Activated CD8-positive, alpha-beta memory T cell treated with anti-CD3 and anti-CD28 coated beads for 36 hours (primary cell): ENCODE measurements around the gene DOCK11. TPM values are rescaled to one million over a fixed set of nuclear protein-coding genes. Genes with fewer than 3 reads are reported as not detected.
"Not testable (repeated sequence)": the region's sequence is repeated elsewhere in the genome, so short reads cannot be mapped to it uniquely, and the experiment has no call there.

Source experiments
- CTCF ChIA-PET: fragments of 350-600 bp; sonication (Branson Sonifier 250); formaldehyde crosslinking; loops from one replicate; lab custom pipeline; 2021; ENCODE audit warnings: antibody characterized with exemption; lab: Charles Lee
- POLR2A ChIA-PET: fragments of 350-600 bp; sonication (Branson Sonifier 250); formaldehyde crosslinking; loops from one replicate; lab custom pipeline; 2021; ENCODE audit warnings: antibody characterized with exemption; lab: Charles Lee
- total RNA-seq, 2 experiments: library from RNA; stranded (reverse); gene quantifications; one replicate each; pipeline ENCODE4 v1.2.3, GENCODE V29; 2021

Gene DOCK11
- total RNA-seq, 2 experiments from 2014 or later = 46.5 to 48.4 TPM

DNA sequence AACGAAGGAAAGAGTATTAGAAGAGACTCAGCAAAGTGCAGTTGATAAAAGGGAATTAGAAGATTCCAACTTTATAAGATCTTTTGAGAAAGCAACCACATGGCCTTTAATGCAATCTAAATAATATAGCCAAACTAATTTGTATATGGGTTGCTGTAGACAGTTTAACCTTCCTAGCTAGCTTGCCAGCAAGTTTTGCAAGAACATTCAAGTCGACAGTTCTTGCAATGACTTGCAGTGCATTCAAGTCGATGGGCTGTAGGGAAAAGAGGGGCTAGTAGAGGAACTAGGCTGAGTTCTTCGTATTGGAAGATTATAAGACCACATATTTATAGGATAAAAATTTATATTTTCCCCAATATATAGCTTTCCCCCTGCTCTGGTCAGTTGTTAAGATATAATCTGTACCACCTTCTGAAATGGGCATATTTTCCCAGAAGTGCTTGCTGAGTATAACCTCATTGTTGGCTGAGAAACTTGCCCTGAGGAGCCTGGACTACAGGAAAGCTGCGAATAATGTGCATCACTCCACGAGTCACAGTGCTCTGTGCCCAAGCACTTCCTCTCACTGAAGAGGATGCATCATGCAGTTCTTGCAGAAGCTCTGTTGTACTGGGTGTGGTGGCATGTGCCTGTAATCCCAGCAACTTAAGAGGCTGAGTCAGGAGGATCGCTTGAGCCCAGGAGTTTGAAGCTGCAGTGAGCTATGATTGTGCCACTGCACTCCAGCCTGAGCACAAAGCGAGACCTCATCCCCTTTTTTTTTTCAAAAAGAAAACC is 56.7 kb downstream of the DOCK11 start:
- CTCF ChIA-PET = no interaction called here
- POLR2A ChIA-PET = no interaction called here

DNA sequence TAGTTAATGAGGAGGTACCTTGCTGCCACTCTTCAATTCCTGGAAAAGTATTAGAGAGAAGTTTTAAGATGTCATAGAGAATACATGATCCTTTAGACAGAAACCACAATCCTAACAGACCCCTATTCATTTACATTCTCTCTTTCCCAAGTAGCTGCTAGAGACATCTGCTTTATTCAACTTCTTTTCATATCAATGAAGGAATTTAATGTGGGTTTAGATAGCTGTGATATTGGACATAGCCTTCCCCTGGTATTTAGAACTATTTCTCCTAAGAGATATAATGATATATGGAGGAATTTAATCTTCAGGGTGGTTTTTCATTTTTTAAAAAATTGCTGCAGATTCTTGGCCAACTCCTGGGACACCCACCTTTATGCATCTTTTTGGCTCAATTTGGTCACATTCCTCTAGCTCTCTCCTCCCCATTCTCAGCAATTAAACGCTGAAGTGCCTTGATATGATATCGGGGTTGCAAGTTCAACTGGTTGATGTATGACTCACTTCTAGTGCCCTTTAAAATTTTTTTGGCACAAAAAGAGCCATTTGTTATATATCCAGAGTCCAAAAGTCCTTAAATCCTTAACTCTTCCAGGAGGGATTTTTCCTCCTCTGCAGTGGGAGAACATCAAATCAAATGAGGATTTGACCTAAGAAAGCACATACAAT is 57.6 kb downstream of the DOCK11 start:
- POLR2A ChIA-PET = no interaction called here
- CTCF ChIA-PET = no interaction called here

DNA sequence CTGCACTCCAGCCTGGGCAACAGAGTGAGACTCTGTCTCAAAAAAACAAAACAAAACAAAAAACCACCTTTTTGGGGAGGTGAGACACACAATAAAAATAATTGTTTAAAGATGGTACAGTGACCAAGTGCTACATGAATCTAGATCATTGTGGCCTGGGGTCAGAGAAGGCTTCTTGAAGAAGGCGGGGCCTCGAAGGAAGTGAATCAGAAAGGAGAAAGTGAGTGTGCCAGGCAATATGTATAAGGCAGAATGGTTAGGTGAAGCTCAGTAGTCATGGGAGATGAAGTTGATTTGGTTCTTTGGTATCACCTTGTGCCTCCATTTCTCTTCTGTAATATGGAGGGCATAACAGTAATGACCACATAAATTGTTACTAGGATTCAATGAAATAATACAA is 58.9 kb downstream of the DOCK11 start:
- ChIA-PET POLR2A (no interaction called here), CTCF (interaction anchor here (1.2 kb wide), 1 partner anchor 47 kb away, joined by 6 read pairs; no protein-coding TSS in a partner anchor)

DNA sequence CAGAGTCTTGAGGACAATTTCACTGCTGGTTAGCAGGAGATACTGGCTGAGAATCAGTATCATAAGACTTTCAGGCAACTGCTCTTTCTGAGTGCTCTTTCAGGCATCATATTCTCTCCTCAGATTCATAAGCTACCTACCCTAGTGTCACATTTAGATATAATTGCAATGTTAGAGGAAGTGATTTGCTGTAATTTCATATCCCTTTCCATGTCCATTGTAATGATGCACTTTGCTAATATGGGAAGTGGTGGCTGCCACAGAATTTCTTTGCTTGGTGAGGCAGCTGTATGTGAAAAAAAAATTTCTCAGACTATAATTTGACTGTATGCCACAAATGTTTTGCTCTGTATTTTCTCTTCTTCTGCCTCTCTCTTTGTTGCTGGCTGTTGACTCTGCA is 63.3 kb downstream of the DOCK11 start:
- CTCF ChIA-PET = no interaction called here

DNA sequence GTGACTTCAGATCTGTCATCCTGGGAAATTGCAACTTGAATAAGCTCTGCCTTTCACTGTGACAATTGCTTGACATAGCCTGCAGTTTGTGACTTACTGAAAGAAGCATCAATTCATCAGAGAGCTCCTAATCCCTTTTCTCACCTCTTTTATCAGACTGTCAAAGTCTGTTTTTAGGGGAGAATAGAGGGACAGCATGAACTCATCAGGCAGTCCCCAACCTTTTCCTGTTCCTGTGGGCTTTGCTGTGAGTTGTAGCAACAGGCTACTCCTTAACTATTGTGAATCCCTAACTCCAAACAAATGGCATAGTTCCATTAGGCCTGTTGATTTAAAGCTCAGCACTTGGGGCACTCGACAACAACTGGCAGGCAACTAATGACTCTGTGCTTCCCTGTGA is 64.9 kb downstream of the DOCK11 start:
- CTCF ChIA-PET = no interaction called here
- POLR2A ChIA-PET = no interaction called here

More for the DNA sequence above, 63.3 kb downstream of the DOCK11 start:
- POLR2A ChIA-PET = no interaction called here

DNA sequence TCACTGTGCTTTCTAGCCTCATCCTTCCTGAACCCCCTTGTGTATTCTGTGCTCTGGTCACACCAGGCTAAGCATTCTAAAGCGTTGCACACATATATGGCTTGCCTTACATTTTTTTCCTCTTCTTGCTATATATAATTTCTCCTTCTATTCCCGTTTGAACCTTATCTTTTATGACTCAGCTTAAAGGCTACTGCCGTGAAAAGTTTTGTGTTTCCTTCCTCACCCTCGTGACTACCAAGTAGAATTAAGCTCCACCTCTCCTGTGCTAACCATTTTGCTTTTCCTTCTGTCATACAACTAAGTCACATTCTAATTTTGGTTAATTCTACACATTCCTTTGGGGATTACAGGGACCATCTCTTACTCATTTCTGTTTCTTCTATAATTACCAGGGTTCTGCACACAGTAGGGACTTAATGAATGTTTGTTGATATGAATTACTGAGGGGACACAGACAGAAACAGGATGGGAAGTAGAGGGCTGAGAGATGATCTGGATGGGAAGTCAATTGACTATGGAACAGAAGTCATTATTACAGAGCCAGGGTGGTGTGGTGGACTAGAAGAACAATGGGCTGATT is 67.1 kb downstream of the DOCK11 start:
- ChIA-PET CTCF (no interaction called here), POLR2A (no interaction called here)

DNA sequence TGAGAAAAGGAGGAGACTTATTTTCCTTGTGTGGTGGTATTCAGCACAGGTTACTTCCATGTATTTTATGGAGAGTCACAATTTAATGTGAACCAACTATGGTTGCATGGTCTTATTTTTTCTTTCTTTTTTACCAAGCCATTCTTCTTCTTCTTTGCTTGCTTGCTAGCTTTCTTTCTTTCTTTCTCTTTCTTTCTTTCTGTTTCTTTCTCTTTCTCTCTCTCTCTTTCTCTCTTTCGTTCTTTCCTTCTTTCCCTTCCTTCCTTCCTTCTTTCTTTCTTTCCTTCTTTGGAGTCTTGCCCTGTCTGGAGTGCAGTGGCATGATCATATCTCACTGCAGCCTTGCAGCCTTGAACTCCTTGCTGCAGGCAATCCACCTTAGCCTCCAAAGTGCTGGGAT is 68.9 kb downstream of the DOCK11 start:
- CTCF ChIA-PET = no interaction called here
- POLR2A ChIA-PET = no interaction called here

DNA sequence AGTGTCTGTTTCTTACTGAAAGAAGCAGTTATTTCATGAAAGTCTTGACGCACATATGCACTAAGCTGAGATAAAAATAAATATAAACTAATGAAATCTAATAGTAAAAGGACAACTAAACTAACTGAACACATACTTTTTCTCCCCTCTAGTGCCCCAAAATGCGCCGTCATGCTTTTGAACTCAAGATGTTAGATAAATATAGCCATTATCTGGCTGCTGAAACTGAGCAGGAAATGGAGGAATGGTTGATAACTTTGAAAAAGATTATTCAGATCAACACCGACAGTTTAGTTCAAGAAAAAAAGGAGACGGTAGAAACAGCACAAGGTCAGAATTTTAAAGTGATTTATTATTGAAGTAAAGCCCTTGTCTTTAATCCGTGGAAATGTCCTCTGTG is 70.2 kb downstream of the DOCK11 start:
- CTCF ChIA-PET = no interaction called here
- POLR2A ChIA-PET = no interaction called here

DNA sequence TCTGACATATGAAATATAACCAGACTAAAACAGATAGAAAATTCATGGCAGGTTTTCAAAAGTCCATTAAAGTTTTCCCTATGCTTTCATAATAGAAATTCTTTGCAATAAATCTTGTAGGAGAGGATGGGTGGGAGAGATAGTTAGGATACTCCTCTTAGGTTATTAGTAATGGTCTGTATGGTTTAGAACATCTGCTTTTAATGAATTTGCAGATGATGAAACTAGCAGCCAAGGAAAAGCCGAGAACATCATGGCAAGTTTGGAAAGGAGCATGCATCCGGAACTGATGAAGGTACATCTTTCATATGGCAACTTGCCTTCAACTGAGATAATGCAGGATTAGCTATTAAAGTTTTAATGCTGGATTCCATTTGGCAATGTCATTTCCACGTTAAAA is 70.7 kb downstream of the DOCK11 start:
- POLR2A ChIA-PET = no interaction called here
- CTCF ChIA-PET = no interaction called here

DNA sequence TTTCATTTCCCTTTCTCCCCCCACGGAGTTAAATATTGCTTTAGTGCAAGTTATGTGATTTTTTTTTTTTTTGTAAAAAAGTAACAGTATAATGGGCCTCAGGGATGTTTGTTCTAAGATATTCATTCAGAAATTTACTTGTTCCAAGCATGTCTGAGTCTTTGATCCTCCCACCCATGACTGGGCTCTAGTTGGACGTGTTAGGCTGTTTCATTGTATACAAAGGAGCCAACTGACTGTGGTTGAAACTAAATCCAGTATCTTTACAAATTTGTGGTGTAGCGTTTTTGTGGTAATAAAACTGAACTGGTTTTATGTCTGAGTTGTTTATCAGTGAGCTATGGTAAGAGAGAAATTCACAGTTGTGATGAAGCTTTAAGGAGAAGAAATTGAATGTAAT is 74.1 kb downstream of the DOCK11 start:
- ChIA-PET CTCF (no interaction called here), POLR2A (no interaction called here)

DNA sequence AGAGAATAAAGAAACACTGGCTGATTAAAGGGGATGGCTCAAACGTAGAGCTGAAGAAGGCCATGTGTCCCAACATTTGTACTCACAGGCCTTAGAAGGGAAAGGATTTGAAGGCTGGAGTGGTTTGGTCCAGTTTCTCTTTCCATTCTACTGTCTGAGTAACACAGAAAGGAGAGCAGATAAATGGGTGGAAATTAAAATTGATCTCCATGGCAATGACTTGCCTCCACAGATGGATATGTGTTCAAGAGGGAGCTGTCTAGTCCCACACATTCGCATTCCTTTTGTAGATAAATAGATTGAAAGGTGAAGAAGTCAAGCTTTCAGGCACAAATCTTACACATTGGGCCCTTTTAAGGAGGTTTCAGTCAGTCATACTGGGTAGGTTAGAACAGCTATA is 74.6 kb downstream of the DOCK11 start:
- CTCF ChIA-PET = no interaction called here
- POLR2A ChIA-PET = no interaction called here

DNA sequence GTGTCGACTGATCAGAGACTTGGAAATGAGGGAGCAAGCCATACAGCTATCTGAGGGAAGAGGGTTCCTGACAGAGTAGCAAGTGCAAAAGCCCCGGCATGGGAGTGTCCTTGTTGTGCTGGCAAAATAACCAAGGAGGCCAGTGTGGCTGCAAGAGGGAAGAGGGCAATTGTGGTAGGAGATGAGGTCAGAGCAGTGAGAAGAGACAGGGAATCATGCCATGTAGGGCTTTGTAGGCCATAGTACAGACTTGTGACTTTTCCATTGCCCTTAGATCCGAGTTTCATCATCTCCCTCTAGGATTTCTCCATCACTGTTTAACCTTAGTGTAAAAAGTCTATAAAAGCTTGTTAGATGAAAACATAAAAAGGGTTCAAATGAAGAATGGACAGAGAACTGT is 76.2 kb downstream of the DOCK11 start:
- CTCF ChIA-PET = no interaction called here
- POLR2A ChIA-PET = no interaction called here

DNA sequence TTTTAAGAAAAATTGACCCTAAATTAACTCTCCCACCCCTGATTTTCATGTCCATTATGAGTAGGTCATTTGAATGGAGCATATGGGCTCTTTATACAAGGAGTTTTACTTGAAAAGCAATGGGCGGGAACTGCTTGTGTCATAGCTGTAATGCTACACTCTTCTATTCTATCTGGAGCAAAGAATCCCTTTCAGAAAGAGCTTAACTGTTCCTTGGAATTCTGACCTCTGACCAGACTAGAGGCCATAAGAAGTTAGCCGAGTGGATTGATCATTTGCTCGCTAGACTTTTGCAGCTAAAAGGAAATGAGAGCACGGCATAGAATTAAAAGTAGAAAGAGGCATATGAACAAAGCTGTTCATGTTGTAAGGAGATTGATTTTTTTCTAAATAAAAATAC is 79.1 kb downstream of the DOCK11 start:
- CTCF ChIA-PET = no interaction called here

DNA sequence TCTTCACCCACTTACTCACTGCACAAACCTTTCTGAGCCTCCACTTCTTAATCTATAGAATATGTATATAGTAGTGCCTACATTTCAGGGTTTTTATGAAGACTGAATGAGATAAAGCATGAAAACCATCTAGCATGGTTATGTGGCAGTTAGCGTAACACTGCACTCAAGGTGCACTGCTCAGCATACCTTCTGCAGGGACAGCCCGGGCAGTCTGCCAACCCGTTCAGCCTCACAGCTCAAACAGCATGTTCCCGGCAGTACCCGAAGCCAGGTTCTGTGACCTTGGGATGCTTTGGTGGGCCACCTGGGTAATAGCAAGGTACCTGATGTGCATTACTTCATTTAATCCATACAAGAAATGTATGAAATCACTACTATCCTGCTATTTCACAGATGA is 81.4 kb downstream of the DOCK11 start:
- CTCF ChIA-PET = interaction anchor here (0.9 kb wide), 1 partner anchor 28 kb away, joined by 3 read pairs; no protein-coding TSS in a partner anchor
- POLR2A ChIA-PET = no interaction called here

More for the DNA sequence above, 79.1 kb downstream of the DOCK11 start:
- POLR2A ChIA-PET = no interaction called here

DNA sequence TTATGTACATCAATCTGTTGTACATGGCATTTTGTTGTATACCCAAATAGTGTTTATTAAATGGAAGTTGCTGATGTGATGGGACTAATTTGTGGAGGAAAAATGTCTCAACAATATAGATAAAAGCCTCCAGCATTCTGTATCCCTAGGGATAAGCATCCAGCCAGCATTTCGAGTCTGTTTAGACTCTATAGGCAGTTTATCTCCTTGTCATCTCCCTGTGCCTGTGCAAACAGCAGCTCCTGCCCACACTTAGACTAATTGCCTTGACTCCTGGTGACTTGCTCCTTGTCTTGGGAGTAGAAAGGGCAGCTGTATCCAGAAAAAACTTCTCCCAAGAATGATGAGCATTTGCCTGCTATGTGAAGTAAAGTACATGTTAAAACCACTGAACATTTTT is 83.8 kb downstream of the DOCK11 start:
- ChIA-PET POLR2A (no interaction called here), CTCF (no interaction called here)

DNA sequence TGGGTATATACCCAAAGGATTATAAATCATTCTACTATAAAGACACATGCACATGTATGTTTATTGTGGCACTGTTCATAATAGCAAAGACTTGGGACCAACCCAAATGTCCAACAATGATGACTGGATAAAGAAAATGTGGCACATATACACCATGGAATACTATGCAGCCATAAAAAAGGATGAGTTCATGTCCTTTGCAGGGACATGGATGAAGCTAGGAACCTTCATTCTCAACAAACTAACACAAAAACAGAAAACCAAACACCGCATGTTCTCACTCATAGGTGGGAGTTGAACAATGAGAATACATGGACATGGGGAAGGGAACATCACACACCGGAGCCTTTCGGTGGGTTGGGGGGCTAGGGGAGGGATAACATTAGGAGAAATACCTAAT is 87.3 kb downstream of the DOCK11 start:
- POLR2A ChIA-PET, CTCF ChIA-PET: not testable (repeated sequence)

DNA sequence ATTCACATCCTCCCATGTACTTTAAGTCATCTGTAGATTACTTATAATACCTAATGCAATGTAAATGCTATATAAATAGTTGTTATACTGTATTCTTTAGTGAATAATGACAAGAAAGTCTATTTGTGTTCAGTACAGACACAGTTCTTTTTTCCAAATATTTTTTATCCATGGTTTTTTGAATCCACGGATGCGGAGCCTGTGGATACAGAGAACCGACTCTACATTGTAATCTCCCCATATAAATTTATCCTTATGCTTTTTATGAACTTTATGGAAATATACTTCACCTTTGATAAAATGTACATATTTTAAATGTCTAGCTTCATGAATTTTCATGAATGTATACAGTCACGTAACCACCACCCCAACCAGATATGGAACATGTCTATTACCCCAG is 88.2 kb downstream of the DOCK11 start:
- POLR2A ChIA-PET = no interaction called here
- CTCF ChIA-PET = no interaction called here

DNA sequence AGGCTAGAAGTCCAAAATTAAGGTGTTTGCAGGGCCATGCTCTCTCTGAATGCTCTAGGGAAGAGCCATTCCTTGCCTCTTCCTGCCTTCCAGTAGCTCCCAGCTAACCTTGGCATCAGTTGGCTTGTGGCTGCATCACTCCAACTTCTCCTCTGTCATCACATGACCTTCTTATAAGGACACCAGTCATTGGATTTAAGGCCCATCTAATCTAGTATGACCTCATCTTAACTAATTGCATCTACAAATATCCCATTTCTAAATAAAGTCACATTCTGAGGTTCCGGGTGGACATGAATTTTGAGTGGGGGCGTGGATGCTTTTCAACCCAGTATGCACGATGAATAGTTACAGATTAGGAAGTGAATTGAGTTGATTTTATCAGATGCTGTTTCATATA is 89.7 kb downstream of the DOCK11 start:
- ChIA-PET POLR2A (no interaction called here), CTCF (no interaction called here)

DNA sequence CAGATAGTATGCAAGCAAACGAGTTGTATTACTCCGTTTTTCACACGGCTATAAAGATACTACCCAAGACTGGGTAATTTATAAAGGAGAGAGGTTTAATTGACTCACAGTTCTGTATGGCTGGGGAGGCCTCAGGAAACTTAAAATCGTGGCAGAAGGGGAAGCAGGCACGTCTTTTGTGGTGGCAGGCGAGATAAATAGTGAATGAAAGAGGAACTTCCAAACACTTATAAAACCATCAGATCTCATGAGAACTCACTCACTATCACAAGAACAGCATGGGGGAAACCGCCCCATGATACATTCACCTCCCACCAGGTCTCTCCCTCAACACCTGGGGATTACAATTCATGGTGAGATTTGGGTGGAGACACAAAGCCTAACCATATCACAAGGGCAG is 90.6 kb downstream of the DOCK11 start:
- POLR2A ChIA-PET, CTCF ChIA-PET: not testable (repeated sequence)

DNA sequence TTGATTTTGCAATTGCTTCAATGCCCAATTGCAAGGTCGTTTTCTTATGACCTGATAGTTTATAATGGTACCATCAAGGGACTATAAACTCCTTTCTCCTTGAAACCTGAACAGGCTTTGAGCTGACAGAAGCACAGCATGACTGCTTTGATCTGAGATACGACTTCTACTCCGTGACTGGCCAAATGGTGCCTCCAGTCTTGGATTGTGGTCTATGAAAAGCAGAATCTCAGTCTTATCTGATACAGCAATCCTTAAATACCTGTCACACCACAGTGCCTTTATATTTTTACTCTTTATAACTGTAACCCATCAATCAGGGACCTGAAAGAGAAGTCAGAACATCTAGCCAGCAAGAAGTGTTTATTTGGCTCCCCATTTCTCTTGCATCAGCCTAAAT is 93.1 kb downstream of the DOCK11 start:
- CTCF ChIA-PET = no interaction called here

DNA sequence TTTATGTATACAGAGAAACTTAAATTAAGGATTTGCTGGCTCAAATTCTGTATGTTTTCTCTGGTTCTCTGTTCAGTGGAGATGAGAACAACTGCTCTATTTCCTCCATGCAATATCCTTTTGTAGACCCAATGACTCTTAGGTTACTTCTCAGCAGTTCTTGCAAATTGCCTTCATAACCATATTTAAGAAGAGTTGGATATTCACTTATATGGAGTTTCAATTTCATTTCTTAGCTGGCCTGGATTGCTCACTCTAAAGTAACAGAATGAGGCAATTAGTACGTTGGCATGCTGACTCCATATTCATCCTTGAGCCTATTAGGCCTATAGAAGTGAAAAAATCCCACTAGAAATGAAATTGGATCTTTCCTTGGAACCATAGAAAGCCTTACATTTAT is 93.6 kb downstream of the DOCK11 start:
- POLR2A ChIA-PET = no interaction called here
- CTCF ChIA-PET = no interaction called here

More for the DNA sequence above, 93.1 kb downstream of the DOCK11 start:
- POLR2A ChIA-PET = no interaction called here
